Subcutaneous abdominal adipose tissue (tissue), 5 donors: ENCODE measurements around the gene SOBP.
A peak's percentile ranks its signal among the peaks of the same experiment; 100 is the strongest.

ENCODE experiments used
- H3K27ac ChIP-seq: one replicate; pipeline ENCODE4 v1.7.0; 2013; ENCODE audit warnings: low read depth, mild to moderate bottlenecking, inconsistent platforms, low read length, moderate library complexity
- H3K27me3 ChIP-seq, 5 donors: one replicate each; pipeline ENCODE4 v1.7.0; 2013; ENCODE audit warnings: low read length in 5 of 5, inconsistent platforms in 1 of 5; ENCODE audit not compliant: control insufficient read depth in 5 of 5, insufficient read depth in 4 of 5
- H3K36me3 ChIP-seq, 5 donors: one replicate each; pipeline ENCODE4 v1.7.0; 2013; ENCODE audit warnings: low read length in 5 of 5; ENCODE audit not compliant: control insufficient read depth in 5 of 5, insufficient read depth in 5 of 5
- H3K4me1 ChIP-seq, 5 donors: one replicate each; pipeline ENCODE4 v1.7.0; 2013; ENCODE audit warnings: low read length in 5 of 5, mild to moderate bottlenecking in 3 of 5, moderate library complexity in 1 of 5; ENCODE audit not compliant: control insufficient read depth in 5 of 5, insufficient read depth in 5 of 5
- H3K4me3 ChIP-seq, 5 donors: one replicate each; pipeline ENCODE4 v1.7.0; 2013; ENCODE audit warnings: low read length in 5 of 5, low read depth in 1 of 5
- H3K9ac ChIP-seq, 5 donors: one replicate each; pipeline ENCODE4 v1.7.0; 2013; ENCODE audit warnings: low read length in 5 of 5, mild to moderate bottlenecking in 4 of 5, moderate library complexity in 3 of 5
- H3K9me3 ChIP-seq, 5 donors: one replicate each; pipeline ENCODE4 v1.7.0; 2013; ENCODE audit warnings: low read length in 5 of 5; ENCODE audit not compliant: control insufficient read depth in 5 of 5
- donor health status: healthy.
- donor health status: healthy.
- donor health status: healthy.
- donor health status: healthy.
- donor health status: healthy.

Gene SOBP

DNA sequence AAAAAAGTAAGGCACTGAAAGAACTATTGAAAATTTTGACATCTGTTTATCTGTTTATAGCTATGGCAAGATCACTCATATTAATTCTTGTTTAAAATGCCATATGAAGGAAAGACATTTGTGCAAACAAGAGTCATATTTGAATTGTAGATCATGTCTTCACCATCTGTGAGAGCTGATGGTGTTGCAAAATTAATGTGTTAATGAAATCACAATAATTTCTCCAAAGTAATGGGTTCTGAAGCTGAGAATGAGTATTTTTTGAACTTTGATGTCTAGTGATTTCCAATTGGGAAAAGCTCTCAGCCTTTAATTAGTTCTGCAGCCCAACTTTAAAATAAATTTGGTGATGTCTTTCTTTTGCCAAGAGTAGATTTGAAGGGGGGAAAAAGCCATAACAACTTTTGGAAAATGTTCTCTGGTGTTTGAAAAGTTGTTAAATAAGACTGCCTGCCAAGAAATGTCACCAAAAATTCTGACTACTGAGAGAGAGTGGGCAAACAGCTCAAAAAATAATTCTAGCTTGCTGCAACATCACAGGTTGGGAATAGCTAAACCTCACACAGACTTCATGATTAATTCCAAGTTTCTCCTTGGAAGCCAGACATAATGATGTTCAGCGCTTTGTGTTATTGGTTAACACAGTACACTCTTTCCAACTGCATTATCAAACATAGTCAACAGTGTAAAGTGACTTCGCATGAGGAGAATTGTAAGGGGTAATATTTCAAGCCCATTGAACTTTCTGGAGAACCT, 142.6 kb downstream of the SOBP start:
- no peaks in the 10 kb centered on the region for H3K9me3 ChIP-seq
- no peak overlapping the region for H3K27ac ChIP-seq
- H3K4me3 ChIP-seq: no peak overlapping the region
- H3K36me3 ChIP-seq: no peaks in the 10 kb centered on the region
- H3K9ac ChIP-seq: no peak overlapping the region
- peaks cover 0 to 4% (median 0%) of the 10 kb centered on the region in 5 donors for H3K27me3 ChIP-seq
- H3K4me1 ChIP-seq: peaks cover 0 to 8% (median 4%) of the 10 kb centered on the region in 5 donors

DNA sequence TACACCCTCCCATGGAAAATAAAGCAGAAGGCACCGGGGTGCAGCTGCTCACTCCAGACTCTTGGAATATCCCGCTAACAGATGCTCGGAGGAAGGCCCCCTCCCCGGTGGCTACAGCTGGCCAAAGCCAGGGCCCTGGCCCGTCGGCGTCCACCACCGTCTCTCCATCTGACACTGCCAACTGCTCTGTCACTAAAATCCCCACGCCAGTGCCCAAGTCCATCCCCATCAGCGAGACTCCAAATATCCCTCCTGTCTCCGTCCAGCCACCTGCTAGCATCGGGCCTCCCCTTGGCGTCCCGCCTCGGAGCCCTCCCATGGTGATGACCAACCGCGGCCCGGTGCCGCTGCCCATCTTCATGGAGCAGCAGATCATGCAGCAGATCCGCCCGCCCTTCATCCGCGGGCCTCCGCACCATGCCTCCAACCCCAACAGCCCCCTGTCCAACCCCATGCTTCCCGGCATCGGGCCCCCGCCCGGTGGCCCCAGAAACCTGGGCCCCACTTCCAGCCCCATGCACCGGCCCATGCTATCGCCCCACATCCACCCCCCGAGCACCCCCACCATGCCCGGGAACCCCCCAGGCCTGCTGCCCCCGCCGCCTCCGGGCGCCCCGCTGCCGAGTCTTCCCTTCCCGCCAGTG, 143.9 kb downstream of the SOBP start:
- Histone ChIP-seq H3K4me3 (peak overlapping the region in 1 of 5 donors; percentile 44), H3K9ac (no peak overlapping the region), H3K27me3 (peaks cover 0 to 4% (median 0%) of the 10 kb centered on the region in 5 donors), H3K36me3 (no peaks in the 10 kb centered on the region), H3K9me3 (no peaks in the 10 kb centered on the region), H3K27ac (no peak overlapping the region), H3K4me1 (peaks cover 0 to 8% (median 4%) of the 10 kb centered on the region in 5 donors)

DNA sequence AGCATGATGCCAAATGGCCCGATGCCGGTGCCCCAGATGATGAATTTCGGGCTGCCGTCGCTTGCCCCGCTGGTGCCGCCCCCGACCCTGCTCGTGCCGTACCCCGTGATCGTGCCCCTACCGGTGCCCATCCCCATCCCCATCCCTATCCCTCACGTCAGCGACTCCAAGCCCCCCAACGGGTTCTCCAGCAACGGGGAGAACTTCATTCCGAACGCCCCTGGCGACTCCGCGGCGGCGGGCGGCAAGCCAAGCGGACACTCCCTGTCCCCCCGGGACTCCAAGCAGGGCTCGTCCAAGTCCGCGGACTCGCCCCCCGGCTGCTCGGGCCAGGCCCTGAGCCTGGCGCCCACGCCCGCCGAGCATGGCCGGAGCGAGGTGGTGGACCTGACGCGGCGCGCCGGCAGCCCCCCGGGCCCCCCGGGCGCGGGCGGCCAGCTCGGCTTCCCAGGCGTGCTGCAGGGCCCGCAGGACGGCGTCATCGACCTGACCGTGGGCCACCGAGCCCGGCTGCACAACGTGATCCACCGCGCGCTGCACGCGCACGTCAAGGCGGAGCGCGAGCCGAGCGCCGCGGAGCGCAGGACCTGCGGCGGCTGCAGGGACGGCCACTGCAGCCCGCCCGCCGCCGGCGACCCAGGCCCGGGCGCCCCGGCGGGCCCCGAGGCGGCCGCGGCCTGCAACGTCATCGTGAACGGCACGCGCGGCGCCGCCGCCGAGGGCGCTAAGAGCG, 144.6 kb downstream of the SOBP start:
- peaks cover 0 to 8% (median 4%) of the 10 kb centered on the region in 5 donors for H3K4me1 ChIP-seq
- peaks cover 0 to 4% (median 0%) of the 10 kb centered on the region in 5 donors for H3K27me3 ChIP-seq
- no peak overlapping the region for H3K9ac ChIP-seq
- no peak overlapping the region for H3K27ac ChIP-seq
- H3K9me3 ChIP-seq: no peaks in the 10 kb centered on the region
- H3K4me3 ChIP-seq: peak overlapping the region in 4 of 5 donors; percentile 36 to 51 (median 40)
- no peaks in the 10 kb centered on the region for H3K36me3 ChIP-seq

DNA sequence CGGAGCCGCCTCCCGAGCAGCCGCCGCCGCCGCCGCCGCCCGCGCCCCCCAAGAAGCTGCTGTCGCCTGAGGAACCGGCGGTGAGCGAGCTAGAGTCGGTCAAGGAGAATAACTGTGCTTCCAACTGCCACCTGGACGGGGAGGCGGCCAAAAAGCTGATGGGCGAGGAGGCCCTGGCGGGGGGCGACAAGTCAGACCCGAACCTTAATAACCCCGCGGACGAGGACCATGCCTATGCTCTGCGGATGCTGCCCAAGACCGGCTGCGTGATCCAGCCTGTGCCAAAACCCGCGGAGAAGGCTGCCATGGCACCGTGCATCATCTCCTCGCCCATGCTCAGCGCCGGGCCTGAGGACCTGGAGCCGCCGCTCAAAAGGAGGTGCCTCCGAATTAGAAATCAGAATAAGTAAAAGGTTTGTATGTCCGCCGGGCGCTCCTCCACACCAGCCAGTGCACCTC, 145.2 kb downstream of the SOBP start:
- H3K27me3 ChIP-seq: peaks cover 0 to 4% (median 0%) of the 10 kb centered on the region in 5 donors
- H3K4me3 ChIP-seq: peak overlapping the region in 1 of 5 donors; percentile 53
- no peak overlapping the region for H3K27ac ChIP-seq
- H3K4me1 ChIP-seq: peaks cover 0 to 8% (median 4%) of the 10 kb centered on the region in 5 donors
- H3K36me3 ChIP-seq: no peaks in the 10 kb centered on the region
- no peak overlapping the region for H3K9ac ChIP-seq
- no peaks in the 10 kb centered on the region for H3K9me3 ChIP-seq

DNA sequence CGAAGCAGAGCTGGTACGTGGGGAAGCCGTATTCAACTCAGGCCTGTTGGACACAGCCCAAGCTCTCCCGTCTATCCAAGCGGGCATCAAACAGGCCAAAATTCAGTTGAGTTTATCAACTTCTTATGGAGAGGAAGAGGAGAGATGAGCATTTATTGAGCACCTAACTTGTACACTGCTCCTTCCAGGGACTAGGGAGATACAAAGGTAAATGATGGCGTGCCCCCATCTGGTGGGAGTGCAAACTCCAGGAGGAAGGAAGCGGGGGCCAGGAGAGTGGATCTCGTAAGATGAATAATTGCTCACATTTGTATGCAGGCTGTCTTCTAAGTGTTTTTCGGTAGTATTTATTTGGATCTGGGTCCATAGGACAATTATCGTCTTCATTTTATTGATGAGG, 146.6 kb downstream of the SOBP start:
- Histone ChIP-seq H3K4me3 (no peak overlapping the region), H3K9me3 (no peaks in the 10 kb centered on the region), H3K4me1 (peaks cover 2 to 19% (median 13%) of the 10 kb centered on the region in 5 donors), H3K27ac (no peak overlapping the region), H3K36me3 (no peaks in the 10 kb centered on the region), H3K27me3 (peaks cover 0 to 4% (median 0%) of the 10 kb centered on the region in 5 donors), H3K9ac (no peak overlapping the region)

DNA sequence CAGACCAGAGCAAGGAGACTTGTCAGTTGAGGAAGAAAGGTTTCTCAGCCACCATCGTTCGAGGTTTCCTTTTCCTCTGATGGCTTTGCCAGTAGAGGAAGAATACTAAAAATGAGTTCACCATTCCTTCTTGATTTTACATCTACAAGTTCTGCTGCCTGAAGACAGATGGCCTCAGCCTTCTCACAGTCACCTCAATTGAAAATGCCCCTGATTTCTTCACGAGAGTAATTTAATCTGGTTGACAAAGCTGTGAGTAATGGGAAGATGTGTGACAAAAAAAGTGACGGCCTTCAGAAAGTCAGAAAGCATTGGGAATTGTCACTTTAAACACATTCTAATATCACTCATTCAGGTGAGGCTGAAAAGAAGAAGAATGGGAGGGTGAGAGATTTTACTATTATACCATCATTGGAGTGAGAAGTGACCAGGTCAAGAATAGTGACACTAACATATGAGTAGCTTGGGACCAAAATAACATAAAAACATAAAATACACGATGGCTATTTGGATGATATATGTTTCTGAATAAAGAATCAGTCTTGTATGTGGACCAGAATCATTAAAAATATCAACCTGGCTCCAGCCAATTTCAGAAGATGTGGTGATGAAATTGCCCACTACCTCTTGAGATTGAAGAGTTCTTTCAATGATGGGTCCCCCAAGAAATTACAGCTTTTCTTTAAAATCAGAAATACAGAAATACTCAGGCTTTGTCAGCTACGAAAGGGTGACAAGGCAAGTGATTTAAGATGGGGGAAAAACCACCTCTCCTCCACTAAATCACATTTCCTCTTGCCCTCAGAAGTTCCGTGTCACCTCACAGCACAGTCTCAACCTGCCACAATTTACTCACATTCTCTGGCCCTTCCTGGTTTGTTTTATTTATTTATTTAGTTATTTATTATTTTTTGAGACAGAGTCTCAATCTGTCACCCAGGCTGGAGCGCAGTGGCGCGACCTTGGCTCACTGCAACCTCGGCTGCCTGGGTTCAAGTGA, 147.7 kb downstream of the SOBP start:
- no peak overlapping the region for H3K9ac ChIP-seq
- H3K4me3 ChIP-seq: no peak overlapping the region
- H3K27me3 ChIP-seq: peaks cover 0 to 4% (median 0%) of the 10 kb centered on the region in 5 donors
- no peaks in the 10 kb centered on the region for H3K36me3 ChIP-seq
- peaks cover 12 to 31% (median 25%) of the 10 kb centered on the region in 5 donors for H3K4me1 ChIP-seq
- H3K27ac ChIP-seq: no peak overlapping the region
- no peaks in the 10 kb centered on the region for H3K9me3 ChIP-seq

DNA sequence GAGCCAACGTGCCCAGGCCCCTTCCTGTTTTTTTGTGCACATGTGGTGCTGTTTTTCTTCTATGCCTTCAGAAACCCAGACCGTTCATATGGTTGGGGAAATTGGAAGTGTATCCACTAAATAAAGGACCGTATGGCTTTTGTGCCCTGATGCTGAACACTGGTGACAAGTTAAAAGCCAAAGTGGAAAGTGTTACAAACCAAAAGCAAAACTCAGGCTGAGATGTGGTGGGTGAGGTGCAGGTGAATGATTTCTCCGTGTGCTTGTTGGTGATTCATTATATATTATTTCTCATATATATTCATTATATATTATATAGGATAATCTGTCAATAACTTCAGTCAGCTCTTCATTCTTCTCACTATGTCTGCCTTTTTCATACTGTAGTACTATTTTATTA, 148.6 kb downstream of the SOBP start:
- H3K27ac ChIP-seq: no peak overlapping the region
- H3K27me3 ChIP-seq: peaks cover 0 to 4% (median 0%) of the 10 kb centered on the region in 5 donors
- H3K9me3 ChIP-seq: no peaks in the 10 kb centered on the region
- peaks cover 12 to 32% (median 27%) of the 10 kb centered on the region in 5 donors for H3K4me1 ChIP-seq
- no peak overlapping the region for H3K9ac ChIP-seq
- no peaks in the 10 kb centered on the region for H3K36me3 ChIP-seq
- H3K4me3 ChIP-seq: no peak overlapping the region

DNA sequence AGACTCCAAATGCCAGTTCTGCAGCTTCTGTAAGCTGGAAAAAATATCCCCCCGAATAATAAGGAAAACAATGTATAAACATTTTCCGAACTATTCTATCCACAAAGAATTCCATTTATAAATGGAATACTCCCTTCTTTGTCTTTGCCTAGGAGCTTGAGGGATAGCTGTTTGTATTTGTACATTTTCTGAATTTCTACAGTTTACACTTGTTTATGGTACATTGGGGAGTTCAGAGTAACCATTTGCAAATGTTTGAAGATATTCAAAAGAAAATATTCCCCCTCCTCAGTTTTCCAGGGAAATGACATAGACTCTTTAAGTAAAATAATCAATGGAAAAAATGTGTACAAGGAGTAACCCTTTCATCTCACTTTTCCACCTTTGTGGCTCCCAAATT, 149.6 kb downstream of the SOBP start:
- Histone ChIP-seq H3K9me3 (no peaks in the 10 kb centered on the region), H3K36me3 (no peaks in the 10 kb centered on the region), H3K4me3 (no peak overlapping the region), H3K27me3 (no peaks in the 10 kb centered on the region), H3K4me1 (peaks cover 12 to 33% (median 26%) of the 10 kb centered on the region in 5 donors), H3K27ac (no peak overlapping the region), H3K9ac (no peak overlapping the region)

DNA sequence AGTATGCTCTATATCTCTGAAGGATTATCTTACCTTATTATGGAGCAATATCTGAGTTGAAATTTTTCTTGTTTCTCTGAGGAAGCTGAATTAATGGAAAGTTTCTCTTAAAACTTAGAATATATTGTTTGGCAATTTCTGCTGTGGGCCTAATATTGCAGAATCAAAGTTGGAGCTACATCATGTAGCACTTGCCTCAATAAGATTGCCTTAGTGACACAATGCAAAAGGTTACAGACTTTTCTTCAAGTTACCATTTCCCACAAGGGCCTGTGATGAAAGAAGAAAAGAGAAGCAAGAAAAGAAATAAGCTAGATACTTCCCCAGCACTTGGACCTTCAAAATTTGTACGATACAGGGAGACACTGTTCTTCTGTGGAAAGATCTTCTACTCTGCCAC, 151.2 kb downstream of the SOBP start:
- peaks cover 15 to 45% (median 38%) of the 10 kb centered on the region in 5 donors for H3K4me1 ChIP-seq
- H3K9ac ChIP-seq: peak overlapping the region in 1 of 5 donors; percentile 20
- H3K36me3 ChIP-seq: no peaks in the 10 kb centered on the region
- H3K9me3 ChIP-seq: no peaks in the 10 kb centered on the region
- H3K4me3 ChIP-seq: peak overlapping the region in 2 of 5 donors; percentile 27 to 38
- no peaks in the 10 kb centered on the region for H3K27me3 ChIP-seq
- H3K27ac ChIP-seq: peak overlapping the region; percentile 35
